OCI-LY1 (cell line): ENCODE data around the gene ZNF575.

Experiments used
- EZH2 ChIP-seq: fragments of 200-600 bp; sonication (generic), shearing (Covaris generic); IDR thresholded peaks from 2 replicates; pipeline ENCODE4 v1.8.0; 2017; ENCODE audit warnings: borderline replicate concordance, mixed run types, mild to moderate bottlenecking, antibody characterized with exemption, low read length, moderate library complexity, mixed read lengths
- TF ChIP-seq, protein P1 (sequence below): fragments of 200-600 bp; sonication (generic), shearing (Covaris generic); IDR thresholded peaks from 2 replicates; pipeline ENCODE4 v1.5.1; 2017; ENCODE audit warnings: mild to moderate bottlenecking, antibody characterized with exemption, low read length, moderate library complexity, mixed read lengths

DNA sequence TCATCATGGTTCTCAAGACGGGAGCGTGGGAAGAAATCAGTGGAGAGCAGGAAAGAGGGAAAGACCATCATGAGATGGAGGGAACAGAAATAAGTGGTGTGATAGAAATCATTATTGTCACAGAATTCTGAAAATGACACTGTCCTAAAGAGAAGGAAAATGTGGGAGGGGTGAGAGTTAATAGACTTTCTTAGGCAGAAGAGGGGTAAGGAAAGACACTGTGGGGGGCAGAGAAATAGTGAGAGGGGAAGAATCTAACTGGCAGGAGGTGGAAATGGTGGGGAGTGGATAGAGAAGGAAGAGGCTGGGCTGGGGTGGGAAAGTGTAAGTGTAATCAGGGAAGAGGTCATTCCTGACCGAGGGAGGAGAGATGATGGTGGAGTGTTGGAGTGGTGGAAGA is 45.8 kb downstream of the ZNF575 start:
- TF ChIP-seq, protein P1, sequence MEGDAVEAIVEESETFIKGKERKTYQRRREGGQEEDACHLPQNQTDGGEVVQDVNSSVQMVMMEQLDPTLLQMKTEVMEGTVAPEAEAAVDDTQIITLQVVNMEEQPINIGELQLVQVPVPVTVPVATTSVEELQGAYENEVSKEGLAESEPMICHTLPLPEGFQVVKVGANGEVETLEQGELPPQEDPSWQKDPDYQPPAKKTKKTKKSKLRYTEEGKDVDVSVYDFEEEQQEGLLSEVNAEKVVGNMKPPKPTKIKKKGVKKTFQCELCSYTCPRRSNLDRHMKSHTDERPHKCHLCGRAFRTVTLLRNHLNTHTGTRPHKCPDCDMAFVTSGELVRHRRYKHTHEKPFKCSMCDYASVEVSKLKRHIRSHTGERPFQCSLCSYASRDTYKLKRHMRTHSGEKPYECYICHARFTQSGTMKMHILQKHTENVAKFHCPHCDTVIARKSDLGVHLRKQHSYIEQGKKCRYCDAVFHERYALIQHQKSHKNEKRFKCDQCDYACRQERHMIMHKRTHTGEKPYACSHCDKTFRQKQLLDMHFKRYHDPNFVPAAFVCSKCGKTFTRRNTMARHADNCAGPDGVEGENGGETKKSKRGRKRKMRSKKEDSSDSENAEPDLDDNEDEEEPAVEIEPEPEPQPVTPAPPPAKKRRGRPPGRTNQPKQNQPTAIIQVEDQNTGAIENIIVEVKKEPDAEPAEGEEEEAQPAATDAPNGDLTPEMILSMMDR = no peak
- no peak for TF ChIP-seq EZH2
